A673 (cell line): Measurements from ENCODE around the gene GALK1. TPM values are rescaled to one million over a fixed set of nuclear protein-coding genes. Genes with fewer than 3 reads are reported as not detected.

ENCODE experiments used
- BruUV-seq: library from RNA; stranded (reverse); fragments of 400-500 nt; replicated peaks from 2 replicates; lab custom pipeline; 2021; lab: Mats Ljungman, UMichigan
- CTCF ChIA-PET: fragments of 300-600 bp; sonication (Branson Sonifier 250); formaldehyde crosslinking; loops from one replicate; lab custom pipeline; 2022; ENCODE audit warnings: antibody characterized with exemption; lab: Charles Lee
- POLR2A ChIA-PET: fragments of 300-600 bp; sonication (Branson Sonifier 250); formaldehyde crosslinking; loops from one replicate; lab custom pipeline; 2022; ENCODE audit warnings: antibody characterized with exemption; ENCODE audit not compliant: low non-redundant PET; lab: Charles Lee
- DNase-seq: peaks from one replicate; pipeline ENCODE4 v3.0.0-alpha.2; 2015; ENCODE audit warnings: low spot score
- H3K27ac ChIP-seq: fragments of 200-600 bp; sonication (generic); 2 replicates; pipeline ENCODE4 v1.5.1; 2016; ENCODE audit warnings: mixed run types, low read depth, mild to moderate bottlenecking, mixed read lengths, antibody characterized with exemption, low read length; ENCODE audit not compliant: poor library complexity, severe bottlenecking
- H3K27me3 ChIP-seq: fragments of 200-600 bp; sonication (generic); replicated peaks from 2 replicates; pipeline ENCODE4 v1.6.1; 2017; ENCODE audit warnings: mixed run types, low read depth, mild to moderate bottlenecking, mixed read lengths, antibody characterized with exemption, low read length; ENCODE audit not compliant: insufficient read depth, poor library complexity
- H3K36me3 ChIP-seq: fragments of 200-600 bp; sonication (generic); 2 replicates; pipeline ENCODE4 v1.6.1; 2016; ENCODE audit warnings: mixed run types, mild to moderate bottlenecking, mixed read lengths, antibody characterized with exemption, low read length; ENCODE audit not compliant: insufficient read depth, poor library complexity, severe bottlenecking
- H3K4me1 ChIP-seq: fragments of 200-600 bp; sonication (generic); 2 replicates; pipeline ENCODE4 v1.6.1; 2017; ENCODE audit warnings: mixed run types, mild to moderate bottlenecking, mixed read lengths, antibody characterized with exemption, low read length; ENCODE audit not compliant: insufficient read depth, poor library complexity, severe bottlenecking
- H3K4me3 ChIP-seq: fragments of 200-600 bp; sonication (generic); 2 replicates; pipeline ENCODE4 v1.5.1; 2016; ENCODE audit warnings: low read depth, mixed run types, mild to moderate bottlenecking, mixed read lengths, low read length; ENCODE audit not compliant: poor library complexity, severe bottlenecking
- H3K9me3 ChIP-seq: fragments of 200-600 bp; sonication (generic); 2 replicates; pipeline ENCODE4 v1.6.1; 2016; ENCODE audit warnings: mixed run types, low read depth, mild to moderate bottlenecking, mixed read lengths, antibody characterized with exemption, low read length; ENCODE audit not compliant: poor library complexity, severe bottlenecking
- CTCF ChIP-seq: fragments of 300-800, 200-600 bp; sonication (generic); conservative IDR thresholded peaks from 2 replicates; pipeline ENCODE4 v1.5.1; 2017; ENCODE audit warnings: low read depth, mild to moderate bottlenecking, antibody characterized with exemption, low read length, moderate library complexity, mixed read lengths
- EZH2 ChIP-seq: fragments of 200-600 bp; sonication (generic); IDR thresholded peaks from 2 replicates; pipeline ENCODE4 v1.6.1; 2017; ENCODE audit warnings: borderline replicate concordance, low read depth, mild to moderate bottlenecking, mixed read lengths, antibody characterized with exemption, low read length; ENCODE audit not compliant: poor library complexity, severe bottlenecking
- intact Hi-C: fragments of 100-400 bp; cut with micrococcal nuclease; formaldehyde crosslinking; loops from one replicate; pipeline ENCODE4 v1.10.0; 2022; ENCODE audit not compliant: unreplicated experiment
- total RNA-seq: library from RNA; stranded (reverse); gene quantifications from 2 replicates; pipeline ENCODE4 v1.2.3, GENCODE V29; 2021

GALK1 gene
- total RNA-seq, 1 experiment from 2014 or later, result 18.3 TPM

DNA sequence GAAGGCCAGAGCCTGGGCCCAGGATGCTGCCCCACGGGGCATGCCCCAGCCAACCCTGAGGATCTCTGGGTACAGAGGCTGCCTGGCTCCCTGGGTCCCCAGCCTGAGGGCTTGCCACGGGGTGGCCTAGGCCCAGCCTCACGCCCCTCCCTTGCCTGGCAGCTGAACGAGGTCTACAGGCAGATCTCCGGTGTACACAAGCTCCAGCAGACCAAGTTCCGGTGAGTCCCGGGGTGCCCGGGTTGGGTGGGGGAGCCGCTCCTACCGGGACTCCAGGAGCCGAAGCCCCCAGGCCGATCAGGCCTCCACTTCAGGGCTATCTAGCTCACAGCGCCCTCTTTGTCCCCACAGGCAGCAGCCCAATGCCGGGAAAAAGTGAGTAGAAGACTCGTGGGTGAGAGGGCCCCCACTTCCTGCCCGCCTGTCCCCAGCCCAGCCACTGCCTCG lies 24.3 kb downstream of the GALK1 start:
- CTCF ChIA-PET, result no interaction called here
- BruUV-seq, result no TSS peak
- no peak for TF ChIP-seq EZH2
- no peak for TF ChIP-seq CTCF
- no peak for DNase-seq
- Histone ChIP-seq H3K36me3 (no peaks in the 10 kb centered on the region), H3K27ac (no peak overlapping the region), H3K4me1 (no peaks in the 10 kb centered on the region), H3K9me3 (no peaks in the 10 kb centered on the region), H3K4me3 (no peak overlapping the region), H3K27me3 (no peaks in the 10 kb centered on the region)
- intact Hi-C loops, result no loop called here
- POLR2A ChIA-PET, result no interaction called here

GRCh38 chr17:75740215-75740614 lies 24.8 kb downstream of the GALK1 start:
- DNase-seq, result no peak
- H3K27me3 ChIP-seq, result no peaks in the 10 kb centered on the region
- no TSS peak for BruUV-seq
- TF ChIP-seq CTCF (no peak), EZH2 (no peak)
- intact Hi-C loops, result no loop called here
- H3K4me1 ChIP-seq, result no peaks in the 10 kb centered on the region
- ChIA-PET POLR2A (no interaction called here), CTCF (no interaction called here)
- no peaks in the 10 kb centered on the region for H3K36me3 ChIP-seq
- no peak overlapping the region for H3K4me3 ChIP-seq
- H3K9me3 ChIP-seq, result no peaks in the 10 kb centered on the region
- H3K27ac ChIP-seq, result no peak overlapping the region

- no peak for DNase-seq
- TF ChIP-seq EZH2 (no peak), CTCF (no peak)
- Histone ChIP-seq H3K4me3 (no peak overlapping the region), H3K4me1 (no peaks in the 10 kb centered on the region), H3K27ac (no peak overlapping the region), H3K36me3 (no peaks in the 10 kb centered on the region), H3K27me3 (no peaks in the 10 kb centered on the region), H3K9me3 (no peaks in the 10 kb centered on the region)
- POLR2A ChIA-PET, result no interaction called here
- intact Hi-C loops, result no loop called here
- CTCF ChIA-PET, result no interaction called here
- no TSS peak for BruUV-seq
These were observed 25.2 kb downstream of the GALK1 start for GRCh38 chr17:75739801-75740200.
